Erythroblast (primary cell): ENCODE data around the gene CLDN10.

Source experiments
- GATA1 ChIP-seq: IDR thresholded peaks from 2 replicates; pipeline ENCODE4 v1.6.1; 2011; ENCODE audit warnings: low read depth, mild to moderate bottlenecking, control low read depth, low read length, moderate library complexity
- POLR2A ChIP-seq: IDR thresholded peaks from 2 replicates; pipeline ENCODE4 v1.6.1; 2011; ENCODE audit warnings: mild to moderate bottlenecking, low read length

DNA sequence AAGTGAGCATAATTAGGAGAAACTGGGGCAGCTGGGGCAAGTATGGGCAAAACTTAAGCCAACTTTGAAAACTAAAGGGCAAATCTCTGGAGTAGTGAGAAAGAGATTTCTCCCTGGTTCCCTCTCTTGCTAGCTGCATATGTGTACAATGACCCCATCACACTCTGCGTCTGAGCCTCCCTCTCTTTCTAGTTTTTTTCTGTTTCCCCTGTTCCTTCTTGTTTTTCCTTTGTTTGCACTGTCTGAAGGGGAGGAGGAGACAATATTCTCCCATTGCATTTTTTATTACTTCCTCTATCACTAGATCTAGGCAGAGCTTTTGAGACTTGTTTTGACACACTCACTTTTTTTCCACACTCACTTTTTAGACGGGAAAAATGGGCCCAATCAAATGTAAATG is 11.2 kb upstream of the CLDN10 start:
- TF ChIP-seq POLR2A (no peak), GATA1 (no peak)
